ENCODE measurements around the gene SKIC2.
A peak's percentile ranks its signal among the peaks of the same experiment; 100 is the strongest.

Gene SKIC2

DNA sequence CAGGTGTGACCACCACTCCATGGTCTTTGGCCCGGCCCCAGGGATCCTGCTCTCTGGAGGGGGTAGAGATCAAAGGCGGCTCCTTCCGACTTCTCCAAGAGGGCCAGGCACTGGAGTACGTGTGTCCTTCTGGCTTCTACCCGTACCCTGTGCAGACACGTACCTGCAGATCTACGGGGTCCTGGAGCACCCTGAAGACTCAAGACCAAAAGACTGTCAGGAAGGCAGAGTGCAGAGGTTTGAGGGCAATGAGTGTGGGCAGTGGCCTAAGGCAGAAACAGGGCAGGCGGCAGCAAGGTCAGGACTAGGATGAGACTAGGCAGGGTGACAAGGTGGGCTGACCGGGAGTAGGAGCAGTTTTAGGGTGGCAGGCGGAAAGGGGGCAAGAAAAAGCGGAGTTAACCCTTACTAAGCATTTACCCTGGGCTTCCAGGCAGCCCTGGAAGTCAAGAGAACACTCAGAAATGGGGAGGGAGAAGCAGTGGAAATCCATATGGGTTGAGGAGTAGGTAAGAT is 12.5 kb upstream of the SKIC2 start:
- no peaks in the 10 kb centered on the region for H3K27me3 ChIP-seq (replicated peaks)
- no peak overlapping the region for H3K4me3 ChIP-seq (ENCODE audit: low read depth, low read length)
- TF ChIP-seq, protein P1, sequence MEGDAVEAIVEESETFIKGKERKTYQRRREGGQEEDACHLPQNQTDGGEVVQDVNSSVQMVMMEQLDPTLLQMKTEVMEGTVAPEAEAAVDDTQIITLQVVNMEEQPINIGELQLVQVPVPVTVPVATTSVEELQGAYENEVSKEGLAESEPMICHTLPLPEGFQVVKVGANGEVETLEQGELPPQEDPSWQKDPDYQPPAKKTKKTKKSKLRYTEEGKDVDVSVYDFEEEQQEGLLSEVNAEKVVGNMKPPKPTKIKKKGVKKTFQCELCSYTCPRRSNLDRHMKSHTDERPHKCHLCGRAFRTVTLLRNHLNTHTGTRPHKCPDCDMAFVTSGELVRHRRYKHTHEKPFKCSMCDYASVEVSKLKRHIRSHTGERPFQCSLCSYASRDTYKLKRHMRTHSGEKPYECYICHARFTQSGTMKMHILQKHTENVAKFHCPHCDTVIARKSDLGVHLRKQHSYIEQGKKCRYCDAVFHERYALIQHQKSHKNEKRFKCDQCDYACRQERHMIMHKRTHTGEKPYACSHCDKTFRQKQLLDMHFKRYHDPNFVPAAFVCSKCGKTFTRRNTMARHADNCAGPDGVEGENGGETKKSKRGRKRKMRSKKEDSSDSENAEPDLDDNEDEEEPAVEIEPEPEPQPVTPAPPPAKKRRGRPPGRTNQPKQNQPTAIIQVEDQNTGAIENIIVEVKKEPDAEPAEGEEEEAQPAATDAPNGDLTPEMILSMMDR (IDR thresholded peaks at IDR 0.05; ENCODE audit: low read depth, low read length, missing control alignments), result no peak
- no peak for DNase-seq
- in situ Hi-C loops (cut with HindIII; ENCODE audit: low pct_ligation_motif_present, low sequenced_read_pairs), result no loop called here
- peaks cover 7% of the 10 kb centered on the region for H3K36me3 ChIP-seq (replicated peaks)
- no peak overlapping the region for H3K27ac ChIP-seq

- no peaks in the 10 kb centered on the region for H3K27me3 ChIP-seq (replicated peaks)
- no peak overlapping the region for H3K4me3 ChIP-seq (ENCODE audit: low read depth, low read length)
- in situ Hi-C loops (cut with HindIII; ENCODE audit: low pct_ligation_motif_present, low sequenced_read_pairs), result no loop called here
- peaks cover 14% of the 10 kb centered on the region for H3K36me3 ChIP-seq (replicated peaks)
- no peak for DNase-seq
- no peak overlapping the region for H3K27ac ChIP-seq
- TF ChIP-seq, protein P1 (IDR thresholded peaks at IDR 0.05; ENCODE audit: low read depth, low read length, missing control alignments), result no peak
These were observed 11.8 kb upstream of the SKIC2 start for GRCh38 chr6:31947070-31947675.

- in situ Hi-C loops (cut with HindIII; ENCODE audit: low pct_ligation_motif_present, low sequenced_read_pairs), result no loop called here
- no peak overlapping the region for H3K4me3 ChIP-seq (ENCODE audit: low read depth, low read length)
- no peaks in the 10 kb centered on the region for H3K27me3 ChIP-seq (replicated peaks)
- TF ChIP-seq, protein P1 (IDR thresholded peaks at IDR 0.05; ENCODE audit: low read depth, low read length, missing control alignments), result no peak
- no peak for DNase-seq
- H3K27ac ChIP-seq, result no peak overlapping the region
- peaks cover 18% of the 10 kb centered on the region for H3K36me3 ChIP-seq (replicated peaks)
These were observed 11.1 kb upstream of the SKIC2 start for GRCh38 chr6:31947864-31948263.

- H3K27ac ChIP-seq, result no peak overlapping the region
- TF ChIP-seq, protein P1 (IDR thresholded peaks at IDR 0.05; ENCODE audit: low read depth, low read length, missing control alignments), result no peak
- in situ Hi-C loops (cut with HindIII; ENCODE audit: low pct_ligation_motif_present, low sequenced_read_pairs), result no loop called here
- no peak overlapping the region for H3K4me3 ChIP-seq (ENCODE audit: low read depth, low read length)
- DNase-seq, result no peak
- no peaks in the 10 kb centered on the region for H3K27me3 ChIP-seq (replicated peaks)
- H3K36me3 ChIP-seq (replicated peaks), result peaks cover 22% of the 10 kb centered on the region
These were observed 10.7 kb upstream of the SKIC2 start for GRCh38 chr6:31948306-31948705.

- DNase-seq, result peak; percentile 30
- H3K4me3 ChIP-seq (ENCODE audit: low read depth, low read length), result no peak overlapping the region
- H3K27ac ChIP-seq, result no peak overlapping the region
- in situ Hi-C loops (cut with HindIII; ENCODE audit: low pct_ligation_motif_present, low sequenced_read_pairs), result no loop called here
- no peaks in the 10 kb centered on the region for H3K27me3 ChIP-seq (replicated peaks)
- peaks cover 28% of the 10 kb centered on the region for H3K36me3 ChIP-seq (replicated peaks)
- TF ChIP-seq, protein P1 (IDR thresholded peaks at IDR 0.05; ENCODE audit: low read depth, low read length, missing control alignments), result no peak
These were observed 10.1 kb upstream of the SKIC2 start for GRCh38 chr6:31948753-31949413.
